Retinal pigment epithelial cell (primary cell): ENCODE data around the gene ZYX.

ENCODE experiments used
- DNase-seq: peaks from one replicate; pipeline ENCODE4 v3.0.0-alpha.2; 2010; ENCODE audit warnings: low read depth
- H3K4me3 ChIP-seq: 2 replicates; pipeline ENCODE4 v1.5.1; 2011; ENCODE audit warnings: mild to moderate bottlenecking, low read length, control low read depth, moderate library complexity
- CTCF ChIP-seq: conservative IDR thresholded peaks from 2 replicates; pipeline ENCODE4 v1.5.1; 2011; ENCODE audit warnings: low read depth, low read length, control low read depth, inconsistent platforms

Gene ZYX

GRCh38 chr7:143429770-143430698, 48.9 kb downstream of the ZYX start:
- H3K4me3 ChIP-seq: no peak overlapping the region
- TF ChIP-seq CTCF: no peak
- no peak for DNase-seq

GRCh38 chr7:143431109-143431508, 50.0 kb downstream of the ZYX start:
- TF ChIP-seq CTCF: no peak
- no peak overlapping the region for H3K4me3 ChIP-seq
- no peak for DNase-seq

GRCh38 chr7:143433759-143434158, 52.6 kb downstream of the ZYX start:
- H3K4me3 ChIP-seq: no peak overlapping the region
- no peak for DNase-seq
- no peak for TF ChIP-seq CTCF

- DNase-seq: no peak
- no peak for TF ChIP-seq CTCF
- H3K4me3 ChIP-seq: no peak overlapping the region
Observed at GRCh38 chr7:143434660-143435059, 53.5 kb downstream of the ZYX start.

- TF ChIP-seq CTCF: no peak
- no peak for DNase-seq
- H3K4me3 ChIP-seq: no peak overlapping the region
Observed at GRCh38 chr7:143435266-143435665, 54.1 kb downstream of the ZYX start.

- DNase-seq: no peak
- TF ChIP-seq CTCF: no peak
- no peak overlapping the region for H3K4me3 ChIP-seq
Observed at GRCh38 chr7:143436325-143436946, 55.3 kb downstream of the ZYX start.

- no peak overlapping the region for H3K4me3 ChIP-seq
- no peak for DNase-seq
- TF ChIP-seq CTCF: no peak
Observed at GRCh38 chr7:143437578-143437977, 56.4 kb downstream of the ZYX start.
